CD4-positive, alpha-beta T cell treated with Interleukin-6 for 4 hours (primary cell): Measurements from ENCODE around the gene PEAK1.
"Not testable (repeated sequence)": the region's sequence is repeated elsewhere in the genome, so short reads cannot be mapped to it uniquely, and the experiment has no call there.

Experiments used
- DNase-seq: peaks from one replicate; pipeline ENCODE4 v3.0.0-alpha.2; 2020; ENCODE audit warnings: mixed read lengths

Gene PEAK1

GRCh38 chr15:77291107-77291506 is 128.8 kb downstream of the PEAK1 start:
- no peak for DNase-seq

GRCh38 chr15:77287385-77287784 is 132.5 kb downstream of the PEAK1 start:
- DNase-seq, result no peak

- no peak for DNase-seq
These were observed 134.6 kb downstream of the PEAK1 start for GRCh38 chr15:77285057-77285997.

GRCh38 chr15:77282333-77282732 is 137.6 kb downstream of the PEAK1 start:
- no peak for DNase-seq

- no peak for DNase-seq
These were observed 143.0 kb downstream of the PEAK1 start for GRCh38 chr15:77276943-77277342.

- DNase-seq, result no peak
These were observed 143.8 kb downstream of the PEAK1 start for GRCh38 chr15:77276096-77276495.

GRCh38 chr15:77273136-77273535 is 146.8 kb downstream of the PEAK1 start:
- DNase-seq, result not testable (repeated sequence)

- DNase-seq, result no peak
These were observed 153.1 kb downstream of the PEAK1 start for GRCh38 chr15:77266708-77267386.

- no peak for DNase-seq
These were observed 164.5 kb downstream of the PEAK1 start for GRCh38 chr15:77255385-77255784.

GRCh38 chr15:77251662-77252061 is 168.2 kb downstream of the PEAK1 start:
- no peak for DNase-seq

- DNase-seq, result no peak
These were observed 172.8 kb downstream of the PEAK1 start for GRCh38 chr15:77247116-77247515.

- no peak for DNase-seq
These were observed 176.0 kb downstream of the PEAK1 start for GRCh38 chr15:77243716-77244401.

- DNase-seq, result no peak
These were observed 176.8 kb downstream of the PEAK1 start for GRCh38 chr15:77243135-77243534.

- DNase-seq, result no peak
These were observed 179.9 kb downstream of the PEAK1 start for GRCh38 chr15:77239882-77240608.

- DNase-seq, result no peak
These were observed 184.3 kb downstream of the PEAK1 start for GRCh38 chr15:77235566-77235965.

GRCh38 chr15:77228828-77229227 is 191.1 kb downstream of the PEAK1 start:
- DNase-seq, result no peak

GRCh38 chr15:77226652-77227051 is 193.3 kb downstream of the PEAK1 start:
- no peak for DNase-seq

GRCh38 chr15:77225646-77226045 is 194.3 kb downstream of the PEAK1 start:
- DNase-seq, result no peak

GRCh38 chr15:77225088-77225487 is 194.8 kb downstream of the PEAK1 start:
- DNase-seq, result no peak

GRCh38 chr15:77224352-77224751 is 195.6 kb downstream of the PEAK1 start:
- no peak for DNase-seq

- DNase-seq, result no peak
These were observed 198.2 kb downstream of the PEAK1 start for GRCh38 chr15:77221708-77222107.

GRCh38 chr15:77221174-77221573 is 198.7 kb downstream of the PEAK1 start:
- DNase-seq, result no peak

GRCh38 chr15:77219841-77220240 is 200.1 kb downstream of the PEAK1 start:
- DNase-seq, result no peak
